BJ (cell line): ENCODE results near the gene ZNF217. TPM values are rescaled to one million over a fixed set of nuclear protein-coding genes. Genes with fewer than 3 reads are reported as not detected.

Experiments
- CTCF ChIA-PET: fragments of 350-600 bp; formaldehyde crosslinking; extraction: SDS; loops from one replicate; lab custom pipeline; 2021; ENCODE audit warnings: antibody characterized with exemption, inconsistent platforms; lab: Yijun Ruan, JAX
- POLR2A ChIA-PET: fragments of 300-600 bp; sonication (Branson Sonifier 250); formaldehyde crosslinking; extraction: SDS; loops from one replicate; lab custom pipeline; 2021; ENCODE audit warnings: antibody characterized with exemption; lab: Charles Lee
- DNase-seq: peaks from one replicate; pipeline ENCODE4 v3.0.0-alpha.2; 2011; ENCODE audit warnings: low read depth
- H3K27me3 ChIP-seq: 2 replicates; pipeline ENCODE4 v1.6.0; 2011; ENCODE audit warnings: low read length; ENCODE audit not compliant: control insufficient read depth, insufficient read depth
- H3K36me3 ChIP-seq: 2 replicates; pipeline ENCODE4 v1.5.1; 2011; ENCODE audit warnings: low read length; ENCODE audit not compliant: control insufficient read depth, insufficient read depth
- H3K4me3 ChIP-seq: 2 replicates; pipeline ENCODE4 v1.5.1; 2011; ENCODE audit warnings: low read depth, mild to moderate bottlenecking, control low read depth, low read length
- polyA plus RNA-seq: library from polyadenylated mRNA; depleted of rRNA; stranded (reverse); fragments of >200 nt; gene quantifications from 2 replicates; pipeline ENCODE4 v1.2.3, GENCODE V29; 2011
- TF ChIP-seq, protein P1 (sequence below): IDR thresholded peaks from 2 replicates; pipeline ENCODE4 v1.5.1; 2011; ENCODE audit warnings: low read depth, mild to moderate bottlenecking, control low read depth, inconsistent platforms, low read length, moderate library complexity; ENCODE audit not compliant: insufficient read depth

Gene ZNF217
- polyA plus RNA-seq, 1 experiment = 9.4 TPM

DNA sequence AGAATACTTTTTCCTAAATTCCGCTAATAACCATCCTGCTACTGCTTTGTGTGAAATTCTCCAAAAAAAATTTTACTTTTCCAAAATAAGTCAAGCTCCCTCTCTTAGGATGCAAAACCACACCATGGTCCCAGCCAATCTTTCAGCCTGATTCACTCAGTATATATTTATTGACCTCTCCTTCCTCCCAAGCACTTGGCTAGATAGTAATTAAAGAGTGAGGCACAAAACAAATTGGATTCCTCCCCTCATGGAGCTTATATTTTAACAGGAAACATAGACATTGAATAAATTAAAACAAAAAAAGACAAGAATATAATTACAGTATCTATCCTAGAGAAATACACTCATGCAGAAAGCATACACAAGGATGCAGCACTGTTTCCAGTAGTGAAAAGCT, 9.0 kb upstream of the ZNF217 start:
- CTCF ChIA-PET = no interaction called here
- TF ChIP-seq, protein P1, sequence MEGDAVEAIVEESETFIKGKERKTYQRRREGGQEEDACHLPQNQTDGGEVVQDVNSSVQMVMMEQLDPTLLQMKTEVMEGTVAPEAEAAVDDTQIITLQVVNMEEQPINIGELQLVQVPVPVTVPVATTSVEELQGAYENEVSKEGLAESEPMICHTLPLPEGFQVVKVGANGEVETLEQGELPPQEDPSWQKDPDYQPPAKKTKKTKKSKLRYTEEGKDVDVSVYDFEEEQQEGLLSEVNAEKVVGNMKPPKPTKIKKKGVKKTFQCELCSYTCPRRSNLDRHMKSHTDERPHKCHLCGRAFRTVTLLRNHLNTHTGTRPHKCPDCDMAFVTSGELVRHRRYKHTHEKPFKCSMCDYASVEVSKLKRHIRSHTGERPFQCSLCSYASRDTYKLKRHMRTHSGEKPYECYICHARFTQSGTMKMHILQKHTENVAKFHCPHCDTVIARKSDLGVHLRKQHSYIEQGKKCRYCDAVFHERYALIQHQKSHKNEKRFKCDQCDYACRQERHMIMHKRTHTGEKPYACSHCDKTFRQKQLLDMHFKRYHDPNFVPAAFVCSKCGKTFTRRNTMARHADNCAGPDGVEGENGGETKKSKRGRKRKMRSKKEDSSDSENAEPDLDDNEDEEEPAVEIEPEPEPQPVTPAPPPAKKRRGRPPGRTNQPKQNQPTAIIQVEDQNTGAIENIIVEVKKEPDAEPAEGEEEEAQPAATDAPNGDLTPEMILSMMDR = no peak

DNA sequence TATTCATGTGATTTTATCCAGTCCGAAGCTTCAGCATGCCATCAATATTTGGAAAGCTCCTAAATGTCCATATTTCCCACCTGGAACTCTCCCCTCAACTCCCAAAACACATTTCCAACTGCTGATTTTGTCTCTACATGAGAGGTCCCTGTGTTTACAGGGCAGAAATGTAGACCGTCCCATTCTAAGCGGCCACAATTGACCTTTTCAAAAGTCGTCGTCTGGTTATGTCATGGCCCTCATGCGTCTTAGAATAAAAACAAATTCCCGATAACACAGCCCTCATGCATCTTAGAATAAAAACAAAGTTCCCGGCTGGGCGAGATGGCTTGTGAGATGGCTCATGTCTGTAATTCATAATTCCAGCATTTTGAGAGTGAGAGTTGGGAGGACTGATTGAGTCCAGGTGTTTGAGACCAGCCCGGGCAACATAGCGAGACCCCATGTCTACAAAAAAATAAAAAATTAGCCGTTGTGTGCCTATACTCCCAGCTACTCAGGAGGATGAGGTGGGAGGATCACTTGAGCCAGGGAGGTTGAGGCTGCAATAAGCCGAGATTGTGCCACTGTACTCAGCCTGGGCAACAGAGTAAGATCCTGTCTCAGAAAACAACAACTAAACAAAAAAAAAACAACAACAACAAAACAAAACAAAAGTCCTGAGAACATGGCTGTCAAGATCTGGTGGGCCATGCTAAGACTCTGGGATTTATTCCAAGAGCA, 6.4 kb upstream of the ZNF217 start:
- Histone ChIP-seq H3K36me3 (no peaks in the 10 kb centered on the region), H3K4me3 (no peak overlapping the region), H3K27me3 (no peaks in the 10 kb centered on the region)
- DNase-seq = no peak
- POLR2A ChIA-PET = no interaction called here
- CTCF ChIA-PET = no interaction called here
- TF ChIP-seq, protein P1 = no peak

More for the DNA sequence above, 9.0 kb upstream of the ZNF217 start:
- POLR2A ChIA-PET = interaction anchor here (0.9 kb wide), 1 partner anchor 9 kb away, joined by 3 read pairs; no protein-coding TSS in a partner anchor
- no peak for DNase-seq
- Histone ChIP-seq H3K4me3 (no peak overlapping the region), H3K36me3 (no peaks in the 10 kb centered on the region), H3K27me3 (no peaks in the 10 kb centered on the region)

DNA sequence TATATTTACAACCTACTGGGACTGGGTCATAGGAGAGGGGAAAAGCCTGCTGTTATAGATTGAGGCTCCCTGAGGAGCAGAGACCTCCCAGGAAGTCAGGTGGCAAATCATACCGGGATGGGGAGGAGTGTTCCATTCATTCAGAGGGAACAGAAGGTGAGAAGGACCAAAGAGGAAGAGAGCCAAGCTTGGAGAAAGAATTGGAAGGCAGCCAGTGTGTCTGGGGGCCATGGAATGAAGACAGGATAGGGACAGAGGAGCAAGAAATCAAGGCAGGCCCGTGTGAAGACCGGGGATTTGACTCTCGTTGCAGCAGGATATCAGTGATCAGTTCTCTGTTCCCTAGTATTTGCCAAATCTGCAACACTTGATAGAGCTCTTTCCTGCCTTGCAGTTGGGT, 5.7 kb upstream of the ZNF217 start:
- Histone ChIP-seq H3K36me3 (no peaks in the 10 kb centered on the region), H3K27me3 (no peaks in the 10 kb centered on the region), H3K4me3 (no peak overlapping the region)
- DNase-seq = no peak
- CTCF ChIA-PET = no interaction called here
- TF ChIP-seq, protein P1 = no peak
- POLR2A ChIA-PET = no interaction called here

DNA sequence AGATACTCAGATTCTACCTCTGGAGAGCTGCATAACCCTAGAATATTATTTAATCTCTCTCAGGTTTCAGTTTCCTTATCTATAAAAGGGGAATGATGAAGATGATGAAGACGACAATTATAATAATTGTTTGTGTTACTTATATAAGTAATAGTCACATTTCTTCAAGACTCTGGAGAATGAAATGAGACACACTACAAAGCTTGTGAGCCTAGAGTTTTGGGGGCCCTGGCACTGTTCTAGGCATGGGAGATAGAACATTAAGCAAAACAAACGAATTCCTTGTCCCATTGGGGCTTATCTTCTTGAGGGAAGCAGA, 5.4 kb upstream of the ZNF217 start:
- Histone ChIP-seq H3K27me3 (no peaks in the 10 kb centered on the region), H3K36me3 (no peaks in the 10 kb centered on the region), H3K4me3 (no peak overlapping the region)
- ChIA-PET CTCF (no interaction called here), POLR2A (no interaction called here)
- DNase-seq = no peak
- TF ChIP-seq, protein P1 = no peak

DNA sequence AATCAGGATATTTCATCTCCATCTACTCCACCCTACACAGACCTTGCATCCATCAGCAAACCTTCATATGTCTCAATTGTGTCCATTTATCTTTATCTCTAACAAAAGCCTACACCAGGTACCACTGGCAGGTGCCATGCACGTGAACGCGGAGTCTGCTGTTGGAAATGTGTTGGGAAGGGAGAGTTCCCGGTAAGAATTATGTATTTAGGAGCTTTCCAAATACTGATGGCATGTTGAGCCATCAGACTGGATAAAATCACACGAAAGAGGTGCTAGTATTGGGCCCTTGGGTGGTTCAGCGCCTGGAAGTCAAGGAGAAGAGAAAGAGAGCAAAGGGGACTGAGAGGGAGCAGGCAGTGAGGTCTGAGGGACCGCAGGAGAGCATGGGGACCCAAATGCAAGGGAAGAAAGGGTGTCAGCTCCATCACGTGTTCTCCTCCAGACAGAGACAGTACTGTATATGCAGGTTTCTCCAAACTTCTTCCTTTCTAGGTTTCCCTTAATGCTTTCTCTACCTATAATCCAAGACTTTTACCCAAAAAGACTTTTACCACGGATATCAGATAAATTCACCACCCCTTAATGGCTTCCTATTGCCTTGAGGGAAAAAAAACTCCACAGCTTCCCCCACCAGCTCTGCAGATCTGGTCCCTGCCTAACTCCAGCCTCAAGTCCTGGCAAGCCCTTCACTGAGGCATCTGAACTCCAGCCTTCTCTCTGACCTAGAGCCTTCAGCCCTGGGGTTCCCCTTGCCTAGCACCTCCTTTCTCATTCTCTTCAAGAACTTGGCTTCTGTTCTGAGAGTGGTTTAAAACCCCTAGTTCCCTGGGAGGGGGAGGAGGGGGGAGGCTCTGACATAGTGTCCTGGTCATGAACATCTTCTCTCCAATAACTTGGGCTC, 4.8 kb upstream of the ZNF217 start:
- ChIA-PET POLR2A (no interaction called here), CTCF (interaction anchor here (0.8 kb wide), 1 partner anchor 317 kb away, joined by 3 read pairs; no protein-coding TSS in a partner anchor)
- TF ChIP-seq, protein P1 = no peak
- H3K4me3 ChIP-seq = no peak overlapping the region
- H3K36me3 ChIP-seq = no peaks in the 10 kb centered on the region
- DNase-seq = no peak
- no peaks in the 10 kb centered on the region for H3K27me3 ChIP-seq
